Type B pancreatic cell (in vitro differentiated cells): ENCODE results near the gene RTL10. TPM values are rescaled to one million over a fixed set of nuclear protein-coding genes. Genes with fewer than 3 reads are reported as not detected.

ENCODE experiments used
- DNase-seq: peaks from one replicate; pipeline ENCODE4 v3.0.0; 2021; ENCODE audit warnings: mixed read lengths; ENCODE audit not compliant: unreplicated experiment; ENCODE audit errors: extremely low spot score
- H3K27ac Mint-ChIP-seq: 2 replicates; pipeline ENCODE4 v1.8.0; 2021; ENCODE audit warnings: mild to moderate bottlenecking, mixed read lengths
- H3K27me3 Mint-ChIP-seq: 2 replicates; pipeline ENCODE4 v1.8.0; 2021; ENCODE audit warnings: mixed read lengths
- H3K36me3 Mint-ChIP-seq: 2 replicates; pipeline ENCODE4 v1.8.0; 2021; ENCODE audit warnings: mixed read lengths
- H3K4me1 Mint-ChIP-seq: one replicate; pipeline ENCODE4 v1.8.0; 2021; ENCODE audit warnings: mixed read lengths; ENCODE audit not compliant: unreplicated experiment
- H3K4me3 Mint-ChIP-seq: 2 replicates; pipeline ENCODE4 v1.8.0; 2021; ENCODE audit warnings: mild to moderate bottlenecking, mixed read lengths
- H3K9me3 Mint-ChIP-seq: 2 replicates; pipeline ENCODE4 v1.8.0; 2021; ENCODE audit warnings: mixed read lengths
- total RNA-seq: library from RNA; stranded (reverse); gene quantifications from 2 replicates; pipeline ENCODE4 v1.2.1, GENCODE V29; 2021; ENCODE audit warnings: low replicate concordance
- TF ChIP-seq, protein P1 (sequence below): fragments of 200-600 bp; sonication (generic); conservative IDR thresholded peaks from 2 replicates; pipeline ENCODE4 v1.5.0; 2021; ENCODE audit warnings: antibody characterized with exemption, mild to moderate bottlenecking

The RTL10 gene
- total RNA-seq, 1 donor from 2014 or later, result 28.8 TPM

DNA sequence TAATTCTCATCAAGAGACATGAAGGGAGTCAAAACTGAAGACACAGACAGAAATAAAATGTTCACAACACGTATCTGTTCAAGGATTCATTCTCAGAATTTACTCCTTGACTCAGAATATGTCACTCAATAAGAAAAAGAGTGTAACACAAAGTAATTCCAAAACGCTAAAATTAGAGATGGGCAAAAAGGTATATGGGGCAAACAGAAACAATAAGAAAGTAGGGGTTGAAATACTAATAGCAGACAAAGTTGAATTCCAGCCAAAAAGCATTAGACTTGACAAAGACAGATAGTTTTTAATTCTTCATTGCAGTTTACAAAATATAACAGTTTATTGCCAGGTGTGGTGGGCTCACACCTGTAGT lies 26.7 kb downstream of the RTL10 start:
- DNase-seq, result no peak
- H3K36me3 Mint-ChIP-seq, result peaks cover 8% of the 10 kb centered on the region
- H3K4me3 Mint-ChIP-seq, result no peak overlapping the region
- H3K9me3 Mint-ChIP-seq, result no peaks in the 10 kb centered on the region
- no peaks in the 10 kb centered on the region for H3K27me3 Mint-ChIP-seq
- TF ChIP-seq, protein P1, sequence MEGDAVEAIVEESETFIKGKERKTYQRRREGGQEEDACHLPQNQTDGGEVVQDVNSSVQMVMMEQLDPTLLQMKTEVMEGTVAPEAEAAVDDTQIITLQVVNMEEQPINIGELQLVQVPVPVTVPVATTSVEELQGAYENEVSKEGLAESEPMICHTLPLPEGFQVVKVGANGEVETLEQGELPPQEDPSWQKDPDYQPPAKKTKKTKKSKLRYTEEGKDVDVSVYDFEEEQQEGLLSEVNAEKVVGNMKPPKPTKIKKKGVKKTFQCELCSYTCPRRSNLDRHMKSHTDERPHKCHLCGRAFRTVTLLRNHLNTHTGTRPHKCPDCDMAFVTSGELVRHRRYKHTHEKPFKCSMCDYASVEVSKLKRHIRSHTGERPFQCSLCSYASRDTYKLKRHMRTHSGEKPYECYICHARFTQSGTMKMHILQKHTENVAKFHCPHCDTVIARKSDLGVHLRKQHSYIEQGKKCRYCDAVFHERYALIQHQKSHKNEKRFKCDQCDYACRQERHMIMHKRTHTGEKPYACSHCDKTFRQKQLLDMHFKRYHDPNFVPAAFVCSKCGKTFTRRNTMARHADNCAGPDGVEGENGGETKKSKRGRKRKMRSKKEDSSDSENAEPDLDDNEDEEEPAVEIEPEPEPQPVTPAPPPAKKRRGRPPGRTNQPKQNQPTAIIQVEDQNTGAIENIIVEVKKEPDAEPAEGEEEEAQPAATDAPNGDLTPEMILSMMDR, result no peak
- no peak overlapping the region for H3K27ac Mint-ChIP-seq
- H3K4me1 Mint-ChIP-seq, result peaks cover 6% of the 10 kb centered on the region

DNA sequence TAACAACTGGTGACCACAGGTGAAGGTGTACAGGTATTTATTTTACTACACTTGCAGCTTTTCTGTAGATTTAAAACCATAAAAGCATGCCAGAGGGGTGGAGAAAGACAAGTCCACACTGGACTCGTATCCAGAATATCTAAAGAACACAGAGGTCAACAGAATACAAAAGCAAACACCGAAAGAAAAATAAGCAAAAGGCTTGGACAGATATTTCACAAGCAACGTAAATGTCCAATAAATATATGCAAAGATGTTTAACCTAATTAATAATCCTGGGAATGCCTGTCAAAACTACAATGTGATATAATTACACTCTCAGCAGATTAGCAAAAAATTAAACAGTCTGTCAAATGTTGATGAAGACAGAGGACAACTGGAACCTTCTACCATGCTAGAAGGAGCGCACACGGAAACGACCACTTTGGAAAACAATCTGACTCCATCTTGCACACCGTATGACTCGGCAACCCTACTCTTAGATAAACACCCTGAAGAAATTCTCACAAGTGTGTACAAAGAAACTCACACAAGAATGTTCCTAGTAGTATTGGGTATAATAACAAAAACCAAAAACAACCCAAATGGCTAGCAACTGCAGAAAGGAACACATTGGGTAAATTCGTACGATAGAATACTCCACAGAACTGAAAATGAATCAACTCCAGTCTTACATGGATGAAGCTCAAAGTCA lies 27.2 kb downstream of the RTL10 start:
- DNase-seq, result no peak
- H3K9me3 Mint-ChIP-seq, result no peaks in the 10 kb centered on the region
- H3K27ac Mint-ChIP-seq, result no peak overlapping the region
- TF ChIP-seq, protein P1, result no peak
- H3K4me1 Mint-ChIP-seq, result peaks cover 6% of the 10 kb centered on the region
- peaks cover 8% of the 10 kb centered on the region for H3K36me3 Mint-ChIP-seq
- no peak overlapping the region for H3K4me3 Mint-ChIP-seq
- no peaks in the 10 kb centered on the region for H3K27me3 Mint-ChIP-seq

DNA sequence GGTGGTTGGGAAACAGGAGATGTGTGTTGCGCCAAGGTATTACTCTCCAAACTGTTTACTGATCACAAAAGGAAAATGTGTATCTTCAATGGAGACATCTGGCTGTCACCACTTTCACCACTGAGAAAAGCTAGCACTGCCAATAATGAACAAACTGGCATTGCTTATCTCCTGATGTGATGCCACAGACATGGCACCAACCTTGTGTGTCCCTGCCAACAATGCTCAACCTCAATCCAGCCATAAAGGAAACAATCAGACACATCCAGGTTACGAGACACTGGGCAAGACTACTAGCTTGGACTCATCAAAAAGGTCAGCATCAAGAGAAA lies 28.1 kb downstream of the RTL10 start:
- Mint-ChIP-seq H3K27me3 (no peaks in the 10 kb centered on the region), H3K27ac (no peak overlapping the region), H3K9me3 (no peaks in the 10 kb centered on the region), H3K36me3 (peaks cover 8% of the 10 kb centered on the region), H3K4me3 (no peak overlapping the region), H3K4me1 (peaks cover 6% of the 10 kb centered on the region)
- DNase-seq, result no peak
- TF ChIP-seq, protein P1, result no peak

DNA sequence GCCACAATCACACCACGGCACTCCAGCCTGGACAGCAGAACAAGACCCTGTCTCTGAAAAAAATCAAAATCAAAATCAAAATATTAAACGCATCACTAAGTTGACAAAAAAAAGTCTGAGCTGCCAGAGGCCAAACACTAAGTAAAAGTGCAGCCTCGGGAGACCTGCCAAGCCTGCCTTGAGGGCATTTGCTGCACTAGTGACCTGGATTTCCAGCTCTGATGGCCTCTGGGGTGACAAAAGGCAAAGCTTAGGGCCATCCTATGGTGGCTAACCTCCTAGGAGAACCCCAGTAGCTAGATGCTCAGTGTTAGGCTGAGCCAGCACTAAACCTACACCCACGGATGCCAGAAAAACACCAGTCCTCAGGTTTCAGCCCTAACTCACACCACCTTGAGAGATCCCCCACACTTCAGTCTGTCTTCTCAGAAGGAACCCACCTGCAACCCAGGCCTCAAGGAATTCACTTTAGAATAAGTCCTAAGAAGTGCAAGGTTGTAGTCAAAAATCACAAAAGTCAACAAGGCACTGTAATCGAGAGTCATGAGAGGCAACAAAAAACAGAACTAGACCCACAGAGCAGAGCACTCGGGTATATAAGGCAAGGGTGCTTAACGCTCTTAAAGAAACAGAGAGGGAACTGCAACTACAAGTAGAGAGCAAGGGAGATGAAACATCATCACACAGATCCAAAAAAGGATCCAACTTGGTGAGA lies 28.6 kb downstream of the RTL10 start:
- H3K9me3 Mint-ChIP-seq, result no peaks in the 10 kb centered on the region
- no peak overlapping the region for H3K4me3 Mint-ChIP-seq
- TF ChIP-seq, protein P1, result no peak
- DNase-seq, result no peak
- H3K27ac Mint-ChIP-seq, result no peak overlapping the region
- H3K36me3 Mint-ChIP-seq, result peaks cover 8% of the 10 kb centered on the region
- H3K4me1 Mint-ChIP-seq, result peaks cover 6% of the 10 kb centered on the region
- no peaks in the 10 kb centered on the region for H3K27me3 Mint-ChIP-seq

DNA sequence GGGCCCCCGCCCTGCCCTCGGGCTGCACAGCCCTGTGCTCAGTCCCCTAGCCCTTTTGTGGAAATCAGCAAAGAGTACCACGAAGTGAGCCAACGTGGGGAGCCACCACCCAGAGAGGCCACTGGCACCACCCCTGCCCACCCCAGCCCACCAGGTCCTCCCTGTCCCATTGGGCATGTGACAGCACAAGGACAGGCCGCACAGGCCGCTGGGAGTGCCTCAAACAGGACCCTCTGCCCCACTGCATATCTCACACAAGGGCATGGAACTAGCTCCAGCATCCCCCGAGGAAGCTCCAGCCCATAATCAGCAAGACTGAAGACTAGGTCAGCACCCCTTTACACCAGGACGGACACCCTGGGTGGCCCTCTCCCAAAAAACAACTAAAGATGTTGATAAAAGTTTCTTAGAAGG lies 29.7 kb downstream of the RTL10 start:
- Mint-ChIP-seq H3K36me3 (peaks cover 8% of the 10 kb centered on the region), H3K4me3 (no peak overlapping the region), H3K9me3 (no peaks in the 10 kb centered on the region), H3K27ac (no peak overlapping the region), H3K4me1 (peaks cover 6% of the 10 kb centered on the region), H3K27me3 (no peaks in the 10 kb centered on the region)
- DNase-seq, result peak; percentile 48
- TF ChIP-seq, protein P1, result no peak
